BLaER1 (cell line): ENCODE data around the gene DIP2C.
"Not testable (repeated sequence)": the region's sequence is repeated elsewhere in the genome, so short reads cannot be mapped to it uniquely, and the experiment has no call there.

ENCODE experiments used
- H3K27ac ChIP-seq: shearing (Covaris generic); formaldehyde crosslinking; 2 replicates; pipeline ENCODE4 v1.8.1; 2022
- H3K27me3 ChIP-seq: shearing (Covaris generic); formaldehyde crosslinking; 2 replicates; pipeline ENCODE4 v1.8.1; 2022
- H3K36me3 ChIP-seq: shearing (Covaris generic); formaldehyde crosslinking; 2 replicates; pipeline ENCODE4 v1.8.1; 2022
- H3K4me1 ChIP-seq: shearing (Covaris generic); formaldehyde crosslinking; 2 replicates; pipeline ENCODE4 v1.8.1; 2022
- H3K4me2 ChIP-seq: shearing (Covaris generic); formaldehyde crosslinking; 2 replicates; pipeline ENCODE4 v1.8.1; 2022
- H3K4me3 ChIP-seq: shearing (Covaris generic); formaldehyde crosslinking; 2 replicates; pipeline ENCODE4 v1.8.1; 2022
- H3K9ac ChIP-seq: shearing (Covaris generic); formaldehyde crosslinking; 2 replicates; pipeline ENCODE4 v1.8.1; 2022
- H3K9me3 ChIP-seq: shearing (Covaris generic); formaldehyde crosslinking; 2 replicates; pipeline ENCODE4 v1.8.1; 2022
- H4K20me1 ChIP-seq: shearing (Covaris generic); formaldehyde crosslinking; 2 replicates; pipeline ENCODE4 v1.8.1; 2022
- Cebpa-rat ChIP-seq: shearing (Covaris generic); IDR thresholded peaks from 2 replicates; pipeline ENCODE4 v1.8.1; 2022

The DIP2C gene

DNA sequence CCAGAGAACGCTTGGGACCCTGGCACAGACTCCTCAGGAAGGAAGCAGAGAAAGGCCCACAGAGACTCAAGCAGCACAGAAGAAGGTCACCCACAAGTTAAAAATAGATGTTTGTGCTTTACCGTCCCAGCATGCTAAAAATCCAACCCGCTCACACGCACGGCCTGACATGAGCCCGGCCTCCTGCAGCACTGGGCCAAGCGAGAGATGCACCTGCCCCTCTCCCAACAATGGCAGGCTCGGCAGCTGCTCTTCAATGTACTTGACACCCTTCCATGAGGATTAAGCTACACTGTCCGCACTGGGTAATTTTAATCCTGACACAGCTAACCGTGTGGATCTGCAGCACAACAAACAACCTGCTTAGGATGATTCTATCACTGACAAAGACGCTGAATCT is 9.3 kb downstream of the DIP2C start:
- Histone ChIP-seq H3K9me3 (no peaks in the 10 kb centered on the region), H3K4me3 (peak overlapping the region; percentile 37; the same call in 1 of the 2 replicates), H3K36me3 (0 out of 2 replicates have a peak, but pooled peaks cover 4% of the 10 kb centered on the region), H3K4me2 (peak overlapping the region; percentile 82), H3K4me1 (peaks cover 76% of the 10 kb centered on the region), H3K27me3 (no peaks in the 10 kb centered on the region), H3K9ac (peak overlapping the region; percentile 20; the same call in 1 of the 2 replicates), H4K20me1 (peaks cover 93% of the 10 kb centered on the region), H3K27ac (peak overlapping the region; percentile 43)
- TF ChIP-seq Cebpa-rat: no peak

DNA sequence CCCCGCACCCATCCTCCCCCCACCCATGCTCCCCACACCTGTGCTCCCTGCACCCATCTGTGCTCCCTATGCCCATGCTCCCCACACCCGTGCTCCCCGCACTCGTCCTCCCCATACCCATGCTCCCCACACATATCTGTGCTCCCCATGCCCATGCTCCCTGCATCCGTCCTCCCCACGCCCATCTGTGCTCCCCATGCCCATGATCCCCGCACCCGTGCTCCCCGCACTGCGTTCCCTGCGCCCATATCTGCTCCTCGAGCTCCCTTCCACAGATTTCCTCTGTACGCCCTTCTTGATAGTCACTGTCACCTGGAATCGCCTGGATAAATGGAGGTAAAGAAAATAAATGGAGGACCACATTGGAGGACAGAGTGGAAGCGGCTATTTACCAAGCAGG is 9.9 kb downstream of the DIP2C start:
- H3K9me3 ChIP-seq: no peaks in the 10 kb centered on the region
- H3K9ac ChIP-seq: 0 out of 2 replicates have a peak overlapping the region, but pooled peaks have one; percentile 20
- H3K27ac ChIP-seq: peak overlapping the region; percentile 43; the same call in 1 of the 2 replicates
- H3K4me2 ChIP-seq: peak overlapping the region; percentile 82
- H3K4me3 ChIP-seq: peak overlapping the region; percentile 37; the same call in 1 of the 2 replicates
- no peak for TF ChIP-seq Cebpa-rat
- no peaks in the 10 kb centered on the region for H3K27me3 ChIP-seq
- H3K36me3 ChIP-seq: 0 out of 2 replicates have a peak, but pooled peaks cover 4% of the 10 kb centered on the region
- peaks cover 73% of the 10 kb centered on the region for H3K4me1 ChIP-seq
- H4K20me1 ChIP-seq: peaks cover 92% of the 10 kb centered on the region

DNA sequence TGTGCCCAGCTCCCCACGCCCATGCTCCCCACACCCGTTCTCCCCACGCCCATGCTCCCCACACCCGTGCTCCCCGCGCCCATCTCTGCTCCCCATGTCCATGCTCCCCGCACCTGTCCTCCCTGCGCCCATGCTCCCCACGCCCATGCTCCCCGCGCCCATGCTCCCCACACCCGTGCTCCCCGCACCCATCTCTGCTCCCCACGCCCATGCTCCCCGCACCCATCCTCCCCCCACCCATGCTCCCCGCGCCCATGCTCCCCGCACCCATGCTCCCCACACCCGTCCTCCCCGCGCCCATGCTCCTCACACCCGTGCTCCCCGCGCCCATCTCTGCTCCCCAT is 10.8 kb downstream of the DIP2C start:
- Histone ChIP-seq H4K20me1 (peaks cover 90% of the 10 kb centered on the region), H3K4me1 (peaks cover 63% of the 10 kb centered on the region), H3K4me2 (peak overlapping the region; percentile 66)
- not testable (repeated sequence) for H3K4me3 ChIP-seq, H3K27ac ChIP-seq, H3K27me3 ChIP-seq, H3K9ac ChIP-seq, H3K9me3 ChIP-seq, H3K36me3 ChIP-seq

GRCh38 chr10:677750-678661 is 11.5 kb downstream of the DIP2C start:
- Histone ChIP-seq H3K4me3 (no peak overlapping the region), H3K27me3 (no peaks in the 10 kb centered on the region), H3K9ac (no peak overlapping the region), H3K36me3 (0 out of 2 replicates have a peak, but pooled peaks cover 4% of the 10 kb centered on the region), H4K20me1 (peaks cover 90% of the 10 kb centered on the region), H3K4me1 (peaks cover 57% of the 10 kb centered on the region), H3K27ac (no peak overlapping the region; the same call in 1 of the 2 replicates), H3K4me2 (peak overlapping the region; percentile 66), H3K9me3 (peaks cover 15% of the 10 kb centered on the region; the same call in 1 of the 2 replicates)
- TF ChIP-seq Cebpa-rat: no peak

DNA sequence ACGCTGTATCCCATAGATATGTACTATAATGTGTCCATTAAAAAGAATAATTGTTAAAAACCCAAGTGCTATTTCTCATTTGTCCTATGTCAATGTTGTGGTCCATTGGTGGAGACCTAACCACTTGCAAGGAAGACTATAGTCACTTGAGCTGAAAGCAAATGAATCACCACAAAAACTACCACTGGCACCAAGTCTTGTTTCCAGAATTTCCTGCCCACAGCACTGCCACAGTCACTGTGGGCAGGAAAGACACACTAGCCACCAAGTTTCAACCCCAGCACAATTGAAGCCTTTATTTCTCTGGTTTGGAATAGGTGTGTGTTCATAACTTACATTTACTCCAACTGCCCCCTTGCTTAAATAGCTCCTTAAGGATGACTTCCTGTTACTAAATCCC is 12.4 kb downstream of the DIP2C start:
- Histone ChIP-seq H3K9ac (no peak overlapping the region), H3K36me3 (peaks cover 3% of the 10 kb centered on the region; the same call in 1 of the 2 replicates), H3K4me1 (peaks cover 49% of the 10 kb centered on the region), H3K9me3 (peaks cover 21% of the 10 kb centered on the region; the same call in 1 of the 2 replicates), H4K20me1 (peaks cover 90% of the 10 kb centered on the region), H3K27ac (no peak overlapping the region), H3K27me3 (no peaks in the 10 kb centered on the region), H3K4me2 (peak overlapping the region; percentile 66), H3K4me3 (no peak overlapping the region)
- no peak for TF ChIP-seq Cebpa-rat

GRCh38 chr10:676178-676577 is 13.3 kb downstream of the DIP2C start:
- H3K27me3 ChIP-seq: no peaks in the 10 kb centered on the region
- no peak overlapping the region for H3K4me3 ChIP-seq
- TF ChIP-seq Cebpa-rat: no peak
- no peak overlapping the region for H3K9ac ChIP-seq
- no peak overlapping the region for H3K27ac ChIP-seq
- peaks cover 25% of the 10 kb centered on the region; the same call in 1 of the 2 replicates for H3K9me3 ChIP-seq
- no peak overlapping the region for H3K4me2 ChIP-seq
- peaks cover 86% of the 10 kb centered on the region for H4K20me1 ChIP-seq
- H3K4me1 ChIP-seq: peaks cover 40% of the 10 kb centered on the region
- no peaks in the 10 kb centered on the region; the same call in 1 of the 2 replicates for H3K36me3 ChIP-seq

GRCh38 chr10:675532-675931 is 13.9 kb downstream of the DIP2C start:
- H3K27me3 ChIP-seq: no peaks in the 10 kb centered on the region
- no peaks in the 10 kb centered on the region; the same call in 1 of the 2 replicates for H3K36me3 ChIP-seq
- no peak overlapping the region for H3K9ac ChIP-seq
- peaks cover 34% of the 10 kb centered on the region for H3K4me1 ChIP-seq
- H3K27ac ChIP-seq: no peak overlapping the region
- no peak overlapping the region for H3K4me3 ChIP-seq
- peaks cover 86% of the 10 kb centered on the region for H4K20me1 ChIP-seq
- peaks cover 25% of the 10 kb centered on the region; the same call in 1 of the 2 replicates for H3K9me3 ChIP-seq
- no peak for TF ChIP-seq Cebpa-rat
- H3K4me2 ChIP-seq: no peak overlapping the region

- no peaks in the 10 kb centered on the region for H3K27me3 ChIP-seq
- H3K4me2 ChIP-seq: no peak overlapping the region
- H4K20me1 ChIP-seq: peaks cover 93% of the 10 kb centered on the region
- no peak for TF ChIP-seq Cebpa-rat
- H3K36me3 ChIP-seq: no peaks in the 10 kb centered on the region; the same call in 1 of the 2 replicates
- peaks cover 25% of the 10 kb centered on the region; the same call in 1 of the 2 replicates for H3K9me3 ChIP-seq
- H3K27ac ChIP-seq: no peak overlapping the region
- H3K4me3 ChIP-seq: no peak overlapping the region
- peaks cover 21% of the 10 kb centered on the region for H3K4me1 ChIP-seq
- no peak overlapping the region for H3K9ac ChIP-seq
Measured at GRCh38 chr10:673492-673891, 16.0 kb downstream of the DIP2C start.

- Histone ChIP-seq H3K4me2 (no peak overlapping the region), H3K27me3 (no peaks in the 10 kb centered on the region), H3K27ac (no peak overlapping the region), H4K20me1 (peaks cover 93% of the 10 kb centered on the region), H3K4me1 (peaks cover 16% of the 10 kb centered on the region), H3K4me3 (no peak overlapping the region), H3K9me3 (peaks cover 25% of the 10 kb centered on the region; the same call in 1 of the 2 replicates), H3K9ac (no peak overlapping the region), H3K36me3 (no peaks in the 10 kb centered on the region; the same call in 1 of the 2 replicates)
- no peak for TF ChIP-seq Cebpa-rat
Measured at GRCh38 chr10:672992-673391, 16.5 kb downstream of the DIP2C start.

DNA sequence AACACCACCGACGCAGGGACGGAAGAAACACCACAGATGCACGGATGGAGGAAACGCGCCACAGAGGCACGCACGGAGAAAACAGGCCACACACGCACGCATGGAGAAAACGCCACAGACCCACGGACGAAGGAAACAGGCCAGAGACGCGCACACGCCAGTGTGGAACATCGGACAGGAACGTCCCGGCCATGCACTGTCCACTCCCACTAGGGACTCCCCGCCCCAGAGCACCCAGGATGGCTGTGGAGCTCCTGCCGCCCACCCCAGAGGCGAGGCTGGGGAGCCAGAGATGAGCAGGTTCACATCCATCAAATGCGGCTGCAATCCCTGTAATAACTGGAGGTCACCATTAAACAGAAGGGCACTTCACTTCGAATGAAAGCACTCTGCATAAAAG is 17.3 kb downstream of the DIP2C start:
- Histone ChIP-seq H3K27me3 (no peaks in the 10 kb centered on the region), H3K4me2 (0 out of 2 replicates have a peak overlapping the region, but pooled peaks have one; percentile 12), H3K9ac (no peak overlapping the region), H3K4me3 (no peak overlapping the region), H3K4me1 (peaks cover 15% of the 10 kb centered on the region), H4K20me1 (peaks cover 93% of the 10 kb centered on the region), H3K27ac (no peak overlapping the region), H3K9me3 (peaks cover 25% of the 10 kb centered on the region; the same call in 1 of the 2 replicates), H3K36me3 (no peaks in the 10 kb centered on the region; the same call in 1 of the 2 replicates)
- no peak for TF ChIP-seq Cebpa-rat
